HEK293T (cell line): ENCODE measurements around the gene DPEP3.

Experiments used
- CTCF ChIA-PET: fragments of 350-600 bp; formaldehyde crosslinking; extraction: SDS; loops from one replicate; lab custom pipeline; 2021; ENCODE audit warnings: antibody characterized with exemption, inconsistent platforms; lab: Yijun Ruan, JAX
- POLR2A ChIA-PET: fragments of 350-600 bp; formaldehyde crosslinking; extraction: SDS; loops from one replicate; lab custom pipeline; 2020; ENCODE audit warnings: antibody characterized with exemption, inconsistent platforms; lab: Yijun Ruan, JAX
- DNase-seq: peaks from one replicate; pipeline ENCODE4 v3.0.0; 2012; ENCODE audit warnings: mixed read lengths; ENCODE audit errors: extremely low spot score
- ARNT ChIP-seq: fragments of 450-650 bp; IDR thresholded peaks from 2 replicates; pipeline ENCODE4 v1.6.1; 2017; ENCODE audit warnings: mild to moderate bottlenecking
- BHLHE40 ChIP-seq: fragments of 450-650 bp; IDR thresholded peaks from 2 replicates; pipeline ENCODE4 v1.6.1; 2016; ENCODE audit warnings: mild to moderate bottlenecking, moderate library complexity, borderline replicate concordance
- CTBP1 ChIP-seq: fragments of 450-650 bp; IDR thresholded peaks from 2 replicates; pipeline ENCODE4 v1.6.1; 2016; ENCODE audit warnings: borderline replicate concordance
- ELF4 ChIP-seq: fragments of 450-650 bp; IDR thresholded peaks from 2 replicates; pipeline ENCODE4 v1.6.1; 2017; ENCODE audit warnings: antibody characterized with exemption
- FOXA1 ChIP-seq: fragments of 450-650 bp; IDR thresholded peaks from 2 replicates; pipeline ENCODE4 v1.6.1; 2016; ENCODE audit warnings: mild to moderate bottlenecking
- FOXK2 ChIP-seq: fragments of 450-650 bp; IDR thresholded peaks from 2 replicates; pipeline ENCODE4 v1.6.1; 2016; ENCODE audit warnings: mild to moderate bottlenecking
- FOXM1 ChIP-seq: fragments of 450-650 bp; IDR thresholded peaks from 2 replicates; pipeline ENCODE4 v1.6.1; 2017; ENCODE audit warnings: mild to moderate bottlenecking, borderline replicate concordance
- HDGF ChIP-seq: fragments of 450-650 bp; IDR thresholded peaks from 2 replicates; pipeline ENCODE4 v1.6.1; 2017; ENCODE audit warnings: antibody characterized with exemption, borderline replicate concordance
- L3MBTL2 ChIP-seq: fragments of 450-650 bp; conservative IDR thresholded peaks from 2 replicates; pipeline ENCODE4 v1.6.1; 2016; ENCODE audit warnings: mild to moderate bottlenecking
- LEF1 ChIP-seq: fragments of 450-650 bp; IDR thresholded peaks from 2 replicates; pipeline ENCODE4 v1.6.1; 2017; ENCODE audit warnings: mild to moderate bottlenecking, borderline replicate concordance
- NFRKB ChIP-seq: fragments of 450-650 bp; IDR thresholded peaks from 2 replicates; pipeline ENCODE4 v1.6.1; 2016; ENCODE audit warnings: mild to moderate bottlenecking, moderate library complexity
- PKNOX1 ChIP-seq: fragments of 450-650 bp; IDR thresholded peaks from 2 replicates; pipeline ENCODE4 v1.6.1; 2016
- SP1 ChIP-seq: fragments of 450-650 bp; IDR thresholded peaks from 2 replicates; pipeline ENCODE4 v1.6.1; 2017
- SUZ12 ChIP-seq: fragments of 450-650 bp; IDR thresholded peaks from 2 replicates; pipeline ENCODE4 v1.6.1; 2016; ENCODE audit warnings: mild to moderate bottlenecking
- TARDBP ChIP-seq: fragments of 450-650 bp; IDR thresholded peaks from 2 replicates; pipeline ENCODE4 v1.6.1; 2016
- ZNF384 ChIP-seq: fragments of 450-650 bp; IDR thresholded peaks from 2 replicates; pipeline ENCODE4 v1.6.1; 2016

DPEP3 gene

GRCh38 chr16:67963292-67963661 lies 17.0 kb downstream of the DPEP3 start:
- CTCF ChIA-PET: no interaction called here
- POLR2A ChIA-PET: no interaction called here
- DNase-seq: no peak
- TF ChIP-seq NFRKB (no peak), HDGF (no peak), CTBP1 (no peak), SUZ12 (no peak), FOXM1 (no peak)

- DNase-seq: no peak
- CTCF ChIA-PET: no interaction called here
These were observed 18.2 kb downstream of the DPEP3 start for GRCh38 chr16:67962135-67962534.

GRCh38 chr16:67961551-67961957 lies 18.7 kb downstream of the DPEP3 start:
- ChIA-PET POLR2A (interaction anchor here (0.9 to 1.9 kb wide), 2 partner anchors 11 to 19 kb away, joined by 3 to 4 read pairs; no protein-coding TSS in a partner anchor), CTCF (interaction anchor here (0.8 kb wide), 1 partner anchor 145 kb away, joined by 3 read pairs; no protein-coding TSS in a partner anchor)
- no peak for DNase-seq
- TF ChIP-seq HDGF (no peak), PKNOX1 (no peak)

More at GRCh38 chr16:67962135-67962534, 18.2 kb downstream of the DPEP3 start:
- TF ChIP-seq SP1 (no peak), ELF4 (no peak), FOXA1 (no peak), FOXM1 (no peak), SUZ12 (no peak), ZNF384 (no peak), FOXK2 (no peak), LEF1 (no peak)
- POLR2A ChIA-PET: no interaction called here

DNA sequence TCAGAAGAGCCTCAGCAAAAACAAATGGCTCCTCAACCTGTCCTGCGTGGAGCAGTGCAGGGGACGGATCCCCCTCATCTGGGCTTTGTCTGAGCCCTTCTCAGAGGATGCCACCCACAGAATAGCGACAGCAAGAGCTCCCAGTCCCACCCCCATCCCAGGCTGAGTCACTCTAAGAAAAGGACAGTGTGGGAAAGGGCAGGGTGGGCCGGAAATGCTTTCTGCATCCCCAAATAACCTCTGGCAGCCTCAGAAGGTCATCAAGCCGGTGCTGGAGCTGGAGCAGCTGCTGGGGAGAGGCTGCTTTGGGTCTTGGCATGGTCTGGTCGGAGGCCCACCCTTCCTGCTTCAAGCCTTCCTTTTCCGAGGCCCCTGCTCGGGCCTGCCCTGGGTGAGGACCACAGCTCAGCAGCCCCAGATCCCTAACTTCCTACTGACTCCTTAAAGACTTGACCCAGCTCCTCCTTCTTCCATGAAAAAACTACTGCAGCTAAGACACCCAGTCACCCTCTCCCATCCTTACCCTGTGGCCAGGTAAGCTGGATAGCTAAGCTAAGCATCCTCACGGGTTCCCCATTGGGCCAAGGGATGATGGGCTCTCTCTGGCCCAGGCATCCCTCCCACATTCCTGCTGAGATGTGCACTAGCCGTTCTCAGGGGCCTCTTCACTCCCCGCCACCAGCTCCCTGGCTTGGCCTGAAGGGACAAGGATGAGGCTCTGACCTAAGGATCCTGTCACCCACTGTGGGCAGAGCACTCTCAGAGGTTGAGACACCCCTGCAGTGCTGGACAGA lies 20.6 kb downstream of the DPEP3 start:
- no peak for DNase-seq
- CTCF ChIA-PET: no interaction called here
- TF ChIP-seq ELF4: no peak
- no peak for TF ChIP-seq NFRKB
- TF ChIP-seq FOXM1: no peak
- no peak for TF ChIP-seq SP1
- TF ChIP-seq PKNOX1: no peak
- no peak for TF ChIP-seq ZNF384
- no peak for TF ChIP-seq LEF1
- TF ChIP-seq L3MBTL2: no peak
- TF ChIP-seq FOXK2: no peak
- no peak for TF ChIP-seq CTBP1
- TF ChIP-seq FOXA1: no peak
- TF ChIP-seq BHLHE40: no peak
- TF ChIP-seq HDGF: no peak
- TF ChIP-seq ARNT: no peak
- TF ChIP-seq SUZ12: no peak
- no peak for TF ChIP-seq TARDBP
- POLR2A ChIA-PET: interaction anchor here (1.9 kb wide), 1 partner anchor 9 kb away, joined by 4 read pairs; no protein-coding TSS in a partner anchor

DNA sequence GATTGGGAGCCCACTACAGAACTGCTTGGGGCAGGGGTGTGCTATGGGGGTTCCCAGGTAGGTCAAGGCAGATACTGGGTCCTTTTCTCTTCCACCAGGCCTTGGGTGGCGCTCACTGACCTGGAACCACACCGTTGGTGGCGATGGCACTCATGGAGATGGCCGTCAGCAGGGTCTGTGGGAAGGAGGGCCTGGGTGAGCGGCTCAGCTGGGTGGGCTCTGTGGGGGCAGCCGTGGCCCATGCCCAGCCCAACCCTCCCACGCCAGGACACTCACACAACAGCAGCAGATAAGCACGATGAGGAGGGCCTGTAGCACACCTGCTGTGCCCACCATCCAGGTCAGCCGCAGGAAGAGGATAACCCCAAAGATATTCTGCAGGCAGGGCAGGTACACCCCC lies 22.7 kb downstream of the DPEP3 start:
- ChIA-PET CTCF (no interaction called here), POLR2A (interaction anchor here (1.0 kb wide), 1 partner anchor 9 kb away, joined by 3 read pairs; no protein-coding TSS in a partner anchor)
- DNase-seq: no peak
- TF ChIP-seq FOXM1 (no peak), FOXA1 (no peak), SP1 (no peak), SUZ12 (no peak), TARDBP (no peak), L3MBTL2 (no peak)

- ChIA-PET CTCF (interaction anchor here (0.5 kb wide), 1 partner anchor 85 kb away, joined by 3 read pairs; no protein-coding TSS in a partner anchor), POLR2A (interaction anchor here (0.8 to 1.2 kb wide), 3 partner anchors 9 to 19 kb away, joined by 3 to 5 read pairs (median 3); no protein-coding TSS in a partner anchor)
- no peak for TF ChIP-seq ARNT
- TF ChIP-seq SUZ12: no peak
- TF ChIP-seq CTBP1: no peak
- no peak for TF ChIP-seq FOXA1
- TF ChIP-seq NFRKB: no peak
- TF ChIP-seq L3MBTL2: no peak
- no peak for TF ChIP-seq BHLHE40
- no peak for TF ChIP-seq FOXM1
- TF ChIP-seq HDGF: no peak
- DNase-seq: no peak
These were observed 25.7 kb downstream of the DPEP3 start for GRCh38 chr16:67954421-67955196.
